DOHH2 (cell line): Measurements from ENCODE around the gene STPG2.

Experiments
- H3F3A ChIP-seq: fragments of 200-600 bp; sonication (generic), shearing (Covaris generic); 2 replicates; pipeline ENCODE4 v1.6.0; 2016; ENCODE audit warnings: antibody characterized with exemption, mild to moderate bottlenecking; ENCODE audit not compliant: control insufficient read depth, insufficient read depth
- H3K27ac ChIP-seq: fragments of 200-600 bp; sonication (generic); 2 replicates; pipeline ENCODE4 v1.5.1; 2014; ENCODE audit warnings: low read depth, mild to moderate bottlenecking, low read length, moderate library complexity
- H3K27me3 ChIP-seq: fragments of 200-600 bp; sonication (generic); 2 replicates; pipeline ENCODE4 v1.6.1; 2014; ENCODE audit warnings: mild to moderate bottlenecking, low read length, mixed read lengths; ENCODE audit not compliant: control insufficient read depth
- H3K36me3 ChIP-seq: fragments of 200-600 bp; sonication (generic); 2 replicates; pipeline ENCODE4 v1.6.1; 2014; ENCODE audit warnings: mild to moderate bottlenecking, low read length, moderate library complexity, mixed read lengths; ENCODE audit not compliant: control insufficient read depth
- H3K4me1 ChIP-seq: fragments of 200-600 bp; sonication (generic); 2 replicates; pipeline ENCODE4 v1.6.1; 2014; ENCODE audit warnings: mild to moderate bottlenecking, low read length, mixed read lengths; ENCODE audit not compliant: control insufficient read depth
- H3K4me2 ChIP-seq: fragments of 200-600 bp; sonication (generic); 2 replicates; pipeline ENCODE4 v1.6.0; 2014; ENCODE audit warnings: mild to moderate bottlenecking, low read length, moderate library complexity
- H3K4me3 ChIP-seq: fragments of 200-600 bp; sonication (generic); 2 replicates; pipeline ENCODE4 v1.5.1; 2014; ENCODE audit warnings: mild to moderate bottlenecking, low read length, mixed read lengths
- H3K79me2 ChIP-seq: fragments of 200-600 bp; sonication (generic); 2 replicates; pipeline ENCODE4 v1.6.1; 2014; ENCODE audit warnings: mild to moderate bottlenecking, low read length, mixed read lengths; ENCODE audit not compliant: control insufficient read depth
- H3K9me2 ChIP-seq: fragments of 200-600 bp; sonication (generic); replicated peaks from 2 replicates; pipeline ENCODE4 v1.6.1; 2014; ENCODE audit warnings: mild to moderate bottlenecking, low read length, mixed read lengths; ENCODE audit not compliant: control insufficient read depth
- H3K9me3 ChIP-seq: fragments of 200-600 bp; sonication (generic); 2 replicates; pipeline ENCODE4 v1.6.1; 2014; ENCODE audit warnings: antibody characterized with exemption, low read length, mixed read lengths; ENCODE audit not compliant: control insufficient read depth, insufficient read depth
- H4K20me1 ChIP-seq: fragments of 200-600 bp; sonication (generic); 2 replicates; pipeline ENCODE4 v1.6.0; 2014; ENCODE audit warnings: low read depth, mild to moderate bottlenecking, antibody characterized with exemption, low read length, moderate library complexity; ENCODE audit not compliant: control insufficient read depth, insufficient read depth
- EZH2phosphoT487 ChIP-seq: fragments of 200-600 bp; sonication (generic); IDR thresholded peaks from 2 replicates; pipeline ENCODE4 v1.6.1; 2017; ENCODE audit warnings: borderline replicate concordance, mild to moderate bottlenecking, antibody characterized with exemption, low read length, moderate library complexity, mixed read lengths
- TF ChIP-seq, protein P1 (sequence below): fragments of 200-600 bp; sonication (generic); IDR thresholded peaks from one replicate; pipeline ENCODE4 v1.5.1; 2014; ENCODE audit warnings: antibody characterized with exemption, mild to moderate bottlenecking, low read depth, low read length; ENCODE audit not compliant: poor library complexity, severe bottlenecking

The STPG2 gene

DNA sequence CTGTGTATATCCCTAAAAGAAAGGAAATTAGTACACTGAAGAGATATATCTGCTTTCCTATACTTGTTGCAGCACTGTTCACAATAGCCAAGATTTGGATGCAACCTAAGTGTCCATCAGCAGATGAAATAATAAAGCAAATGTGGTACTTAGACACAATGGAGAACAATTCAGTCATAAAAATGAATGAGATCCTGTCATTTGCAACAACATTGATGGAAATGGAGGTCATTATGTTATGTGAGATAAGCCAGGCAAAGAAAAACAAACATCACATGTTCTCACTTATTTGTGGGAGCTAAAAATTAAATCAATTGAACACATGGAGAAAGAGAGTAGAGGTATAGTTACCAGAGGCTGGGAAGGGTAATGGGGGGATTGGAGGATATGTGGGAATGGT lies 611.9 kb downstream of the STPG2 start:
- H3K4me1 ChIP-seq, result no peaks in the 10 kb centered on the region
- H3F3A ChIP-seq, result no peaks in the 10 kb centered on the region
- no peak overlapping the region for H3K4me2 ChIP-seq
- no peaks in the 10 kb centered on the region for H3K9me3 ChIP-seq
- no peaks in the 10 kb centered on the region for H3K79me2 ChIP-seq
- H3K27ac ChIP-seq, result no peak overlapping the region
- no peaks in the 10 kb centered on the region for H4K20me1 ChIP-seq
- TF ChIP-seq, protein P1, sequence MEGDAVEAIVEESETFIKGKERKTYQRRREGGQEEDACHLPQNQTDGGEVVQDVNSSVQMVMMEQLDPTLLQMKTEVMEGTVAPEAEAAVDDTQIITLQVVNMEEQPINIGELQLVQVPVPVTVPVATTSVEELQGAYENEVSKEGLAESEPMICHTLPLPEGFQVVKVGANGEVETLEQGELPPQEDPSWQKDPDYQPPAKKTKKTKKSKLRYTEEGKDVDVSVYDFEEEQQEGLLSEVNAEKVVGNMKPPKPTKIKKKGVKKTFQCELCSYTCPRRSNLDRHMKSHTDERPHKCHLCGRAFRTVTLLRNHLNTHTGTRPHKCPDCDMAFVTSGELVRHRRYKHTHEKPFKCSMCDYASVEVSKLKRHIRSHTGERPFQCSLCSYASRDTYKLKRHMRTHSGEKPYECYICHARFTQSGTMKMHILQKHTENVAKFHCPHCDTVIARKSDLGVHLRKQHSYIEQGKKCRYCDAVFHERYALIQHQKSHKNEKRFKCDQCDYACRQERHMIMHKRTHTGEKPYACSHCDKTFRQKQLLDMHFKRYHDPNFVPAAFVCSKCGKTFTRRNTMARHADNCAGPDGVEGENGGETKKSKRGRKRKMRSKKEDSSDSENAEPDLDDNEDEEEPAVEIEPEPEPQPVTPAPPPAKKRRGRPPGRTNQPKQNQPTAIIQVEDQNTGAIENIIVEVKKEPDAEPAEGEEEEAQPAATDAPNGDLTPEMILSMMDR, result no peak
- TF ChIP-seq EZH2phosphoT487, result no peak
- H3K36me3 ChIP-seq, result no peaks in the 10 kb centered on the region
- no peaks in the 10 kb centered on the region for H3K9me2 ChIP-seq
- H3K27me3 ChIP-seq, result no peaks in the 10 kb centered on the region
- H3K4me3 ChIP-seq, result no peak overlapping the region

DNA sequence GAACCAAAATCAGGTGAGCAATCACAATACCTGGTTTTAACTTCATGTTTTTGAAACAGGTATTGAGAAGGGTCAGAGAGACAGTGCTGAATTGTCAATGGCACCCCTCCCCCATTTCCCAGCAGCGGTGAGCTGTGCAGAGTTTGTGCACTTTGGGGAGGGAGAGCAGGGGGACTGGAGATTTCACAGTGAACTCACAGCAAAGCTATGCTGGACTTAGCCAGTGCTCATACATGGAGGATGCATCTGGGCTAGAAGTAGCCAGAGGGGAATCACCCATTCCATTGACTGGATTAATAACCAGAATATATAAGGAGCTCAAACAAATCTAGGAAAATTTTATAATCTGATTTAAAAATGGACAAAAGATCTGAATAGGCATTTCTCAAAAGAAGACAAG lies 612.6 kb downstream of the STPG2 start:
- H3K79me2 ChIP-seq, result no peaks in the 10 kb centered on the region
- H3K4me2 ChIP-seq, result no peak overlapping the region
- no peak for TF ChIP-seq EZH2phosphoT487
- TF ChIP-seq, protein P1, result no peak
- no peaks in the 10 kb centered on the region for H3K36me3 ChIP-seq
- H3K9me3 ChIP-seq, result no peaks in the 10 kb centered on the region
- no peaks in the 10 kb centered on the region for H3K4me1 ChIP-seq
- H3K27me3 ChIP-seq, result no peaks in the 10 kb centered on the region
- H4K20me1 ChIP-seq, result no peaks in the 10 kb centered on the region
- no peaks in the 10 kb centered on the region for H3K9me2 ChIP-seq
- H3F3A ChIP-seq, result no peaks in the 10 kb centered on the region
- H3K27ac ChIP-seq, result no peak overlapping the region
- H3K4me3 ChIP-seq, result no peak overlapping the region

DNA sequence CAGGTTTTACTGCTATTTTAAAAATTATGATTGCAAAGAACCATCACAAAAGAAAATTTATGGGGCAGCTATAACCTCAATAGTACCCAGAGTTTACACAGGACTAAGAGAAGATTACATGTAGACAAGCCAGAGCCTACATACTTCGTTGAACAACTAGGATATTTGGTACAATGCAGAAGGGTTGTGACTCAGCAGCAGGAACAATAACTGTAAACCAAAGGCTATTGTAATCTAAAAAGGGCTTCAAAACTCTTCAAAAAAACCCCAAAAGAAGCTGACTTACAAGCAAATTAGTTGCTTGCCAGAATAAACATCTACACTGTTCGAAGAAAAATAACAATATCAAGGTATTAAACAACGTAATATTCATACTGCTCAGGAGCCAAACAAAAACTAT lies 618.0 kb downstream of the STPG2 start:
- Histone ChIP-seq H3K79me2 (no peaks in the 10 kb centered on the region), H3F3A (no peaks in the 10 kb centered on the region), H3K36me3 (no peaks in the 10 kb centered on the region), H3K4me3 (no peak overlapping the region), H3K27ac (no peak overlapping the region), H3K4me1 (no peaks in the 10 kb centered on the region), H3K27me3 (no peaks in the 10 kb centered on the region), H4K20me1 (no peaks in the 10 kb centered on the region), H3K9me2 (no peaks in the 10 kb centered on the region), H3K4me2 (no peak overlapping the region), H3K9me3 (no peaks in the 10 kb centered on the region)
- TF ChIP-seq, protein P1, result no peak
- TF ChIP-seq EZH2phosphoT487, result no peak

DNA sequence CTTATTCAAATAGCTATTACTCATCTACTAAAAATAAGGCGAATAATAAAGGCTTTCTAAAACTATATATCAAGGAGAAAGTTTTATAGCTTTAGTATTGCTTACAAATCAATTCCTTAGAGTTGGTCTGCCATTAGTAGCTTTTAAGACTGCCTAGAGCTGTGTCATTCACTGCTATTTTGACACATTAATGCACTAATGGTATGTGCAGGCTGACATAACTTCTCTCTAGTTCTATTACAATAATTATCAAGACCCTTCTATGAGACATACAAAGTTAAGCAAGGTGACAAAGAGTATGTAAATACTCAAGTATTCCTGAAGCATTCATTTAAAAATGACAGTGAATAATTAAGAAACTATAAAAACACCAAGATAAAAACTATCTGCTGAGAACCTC lies 625.3 kb downstream of the STPG2 start:
- H4K20me1 ChIP-seq, result no peaks in the 10 kb centered on the region
- H3K9me2 ChIP-seq, result no peaks in the 10 kb centered on the region
- H3K4me3 ChIP-seq, result no peak overlapping the region
- no peaks in the 10 kb centered on the region for H3F3A ChIP-seq
- no peaks in the 10 kb centered on the region for H3K4me1 ChIP-seq
- no peak for TF ChIP-seq EZH2phosphoT487
- TF ChIP-seq, protein P1, result no peak
- H3K9me3 ChIP-seq, result no peaks in the 10 kb centered on the region
- no peak overlapping the region for H3K4me2 ChIP-seq
- H3K27ac ChIP-seq, result no peak overlapping the region
- no peaks in the 10 kb centered on the region for H3K27me3 ChIP-seq
- H3K36me3 ChIP-seq, result no peaks in the 10 kb centered on the region
- H3K79me2 ChIP-seq, result no peaks in the 10 kb centered on the region
